ENCODE data around the gene TLE3. TPM values are rescaled to one million over a fixed set of nuclear protein-coding genes. Genes with fewer than 3 reads are reported as not detected.

Gene TLE3
- total and polyA plus RNA-seq, 2 of the 4 experiments (the other 2 are of a cell fraction): 6.5 to 16.3 TPM

DNA sequence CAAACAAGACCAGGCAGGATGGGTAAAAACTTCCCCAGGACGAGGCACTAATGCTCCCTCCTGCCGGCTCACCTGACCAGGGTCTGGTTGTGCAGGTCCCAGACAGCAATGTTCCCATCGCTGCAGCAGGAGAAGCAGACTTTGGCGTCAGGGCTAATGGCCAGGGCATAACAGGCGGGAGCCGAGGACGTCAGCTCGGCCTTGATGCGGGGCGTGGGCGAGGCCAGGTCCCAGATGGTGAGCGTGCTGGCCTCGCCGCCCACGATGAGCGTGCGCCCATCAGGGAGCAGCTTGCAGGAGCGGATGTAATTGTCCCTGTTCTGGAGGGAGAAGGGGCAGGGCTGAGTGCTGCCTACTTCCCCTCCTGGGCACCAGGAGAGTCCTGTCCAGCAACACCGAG is 43.4 kb downstream of the TLE3 start:
- ChIA-PET POLR2A (ENCODE audit: unreplicated experiment) (no interaction called here), CTCF (no interaction called here)
- no peak overlapping the region for H2BK20ac ChIP-seq (ENCODE audit: low read depth, low read length)
- H4K5ac ChIP-seq (ENCODE audit: low read depth, low read length): no peak overlapping the region
- H2AK9ac ChIP-seq (replicated peaks; ENCODE audit: low read depth, low read length, poor library complexity): no peak overlapping the region
- no peak overlapping the region for H3K14ac ChIP-seq (replicated peaks; ENCODE audit: low read depth, low read length)
- H3K36me3 ChIP-seq (ENCODE audit: control insufficient read depth, insufficient read depth, low read length): peaks cover 91% of the 10 kb centered on the region
- no peak for TF ChIP-seq CHD1 (IDR thresholded peaks at IDR 0.05; ENCODE audit: low read depth, low read length)
- no peak for TF ChIP-seq CTCF (conservative IDR thresholded peaks at IDR 0.05; ENCODE audit: low read depth, low read length)
- TF ChIP-seq RFX5 (IDR thresholded peaks at IDR 0.05; ENCODE audit: low read depth, low read length): no peak
- no peak for TF ChIP-seq RCOR1 (IDR thresholded peaks at IDR 0.05; ENCODE audit: insufficient replicate concordance, low read length)
- no peak for TF ChIP-seq MXI1 (IDR thresholded peaks at IDR 0.05; ENCODE audit: borderline replicate concordance, low read depth, low read length)
- no peaks in the 10 kb centered on the region for H3K9me1 ChIP-seq (ENCODE audit: insufficient read depth, low read length)
- H2BK5ac ChIP-seq (ENCODE audit: low read depth, low read length, poor library complexity, severe bottlenecking): no peak overlapping the region
- no peak overlapping the region for H2BK120ac ChIP-seq (ENCODE audit: low read depth, low read length)
- H3K9me3 ChIP-seq (ENCODE audit: control insufficient read depth, insufficient read depth, low read length): no peaks in the 10 kb centered on the region
- H3K27ac ChIP-seq (ENCODE audit: insufficient read depth, low read length): no peak overlapping the region
- H2AK5ac ChIP-seq (ENCODE audit: low read depth, low read length): no peak overlapping the region
- H2BK15ac ChIP-seq (ENCODE audit: low read depth, low read length): no peak overlapping the region
- H3K27me3 ChIP-seq (ENCODE audit: control insufficient read depth, insufficient read depth, low read length): no peaks in the 10 kb centered on the region
- no peak overlapping the region for H3K4ac ChIP-seq (ENCODE audit: low read depth, low read length)
- 94% methylated on average over 15 of the region's 19 CpGs; no CpG with 5 or more reads in 1 of the 2 experiments for WGBS, 2 experiments (ENCODE audit: extremely low coverage in 2 of 2, insufficient read length in 1 of 2)
- no peak overlapping the region for H4K91ac ChIP-seq (ENCODE audit: insufficient read depth, low read depth, low read length)
- H3K4me1 ChIP-seq (ENCODE audit: control insufficient read depth, insufficient read depth, low read length): no peaks in the 10 kb centered on the region
- intact Hi-C loops (cut with micrococcal nuclease): no loop called here
- H4K20me1 ChIP-seq (ENCODE audit: insufficient read depth, low read length): peaks cover 11% of the 10 kb centered on the region
- no peak overlapping the region for H3K23ac ChIP-seq (ENCODE audit: low read depth, low read length)
- no peak overlapping the region for H3K9ac ChIP-seq (ENCODE audit: low read depth, low read length)
- dilution Hi-C loops (cut with HindIII; ENCODE audit: low sequenced_read_pairs, unreplicated experiment): no loop called here
- no peak overlapping the region for H3K18ac ChIP-seq (ENCODE audit: low read depth, low read length)
- BruUV-seq (replicated peaks): no TSS peak
- in situ Hi-C loops (cut with MboI; ENCODE audit: low sequenced_read_pairs): no loop called here
- H3K56ac ChIP-seq (ENCODE audit: extremely low read depth, insufficient read depth, low read length): no peak overlapping the region
- no peak for ATAC-seq (ENCODE audit: low read depth)
- H3K4me2 ChIP-seq (ENCODE audit: low read depth, low read length): no peak overlapping the region
- no peak for DNase-seq
- no peak overlapping the region for H4K8ac ChIP-seq (ENCODE audit: low read depth in 2 of 2, low read length in 2 of 2)
- no peak overlapping the region for H2AFZ ChIP-seq (replicated peaks; ENCODE audit: low read length, poor library complexity)
- H3K79me1 ChIP-seq (ENCODE audit: low read depth in 1 of 2, low read length in 2 of 2): no peaks in the 10 kb centered on the region
- no peak overlapping the region for H3K4me3 ChIP-seq (ENCODE audit: insufficient read depth, low read depth, low read length)
